ELF-1 (cell line): ENCODE results near the gene ZBTB20.

Experiments
- DNase-seq: peaks from one replicate; pipeline ENCODE4 v3.0.0-alpha.2; 2016; ENCODE audit warnings: low read depth, low spot score

Gene ZBTB20

DNA sequence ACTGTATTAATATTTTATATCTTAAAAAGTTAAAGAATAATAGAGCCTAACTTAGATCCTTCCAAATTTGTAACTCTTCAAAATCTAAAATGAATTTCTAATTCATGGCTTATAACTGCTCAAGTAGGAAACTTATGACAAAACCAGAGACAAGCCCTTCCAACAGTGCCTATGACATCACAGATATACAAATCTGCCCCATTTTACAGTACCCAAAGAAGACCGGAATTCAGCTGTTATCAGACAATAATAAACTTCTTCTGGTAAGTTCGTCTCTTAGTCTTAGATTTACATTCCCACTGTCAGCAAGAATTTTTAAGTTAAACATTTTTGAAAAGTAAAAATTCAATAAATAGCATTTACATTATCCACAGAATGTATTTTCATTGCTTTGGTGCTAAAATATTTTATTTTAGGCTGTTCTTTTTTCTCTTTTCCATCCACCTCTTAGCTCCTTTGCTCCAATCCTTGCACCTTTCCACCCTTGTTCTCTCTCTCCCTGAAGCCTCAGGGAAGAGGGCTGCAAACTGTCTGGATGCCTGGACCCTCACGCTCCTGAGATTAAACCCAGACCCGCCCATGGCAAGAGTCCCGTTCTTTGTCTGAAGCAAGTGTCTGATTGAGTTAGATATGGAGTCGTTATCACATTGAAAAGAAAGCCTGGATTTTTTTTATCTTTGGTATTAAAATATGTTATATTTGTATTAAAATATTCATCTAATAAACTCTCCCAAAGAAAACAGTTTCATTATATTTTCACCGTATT, 312.7 kb downstream of the ZBTB20 start:
- DNase-seq, result no peak

DNA sequence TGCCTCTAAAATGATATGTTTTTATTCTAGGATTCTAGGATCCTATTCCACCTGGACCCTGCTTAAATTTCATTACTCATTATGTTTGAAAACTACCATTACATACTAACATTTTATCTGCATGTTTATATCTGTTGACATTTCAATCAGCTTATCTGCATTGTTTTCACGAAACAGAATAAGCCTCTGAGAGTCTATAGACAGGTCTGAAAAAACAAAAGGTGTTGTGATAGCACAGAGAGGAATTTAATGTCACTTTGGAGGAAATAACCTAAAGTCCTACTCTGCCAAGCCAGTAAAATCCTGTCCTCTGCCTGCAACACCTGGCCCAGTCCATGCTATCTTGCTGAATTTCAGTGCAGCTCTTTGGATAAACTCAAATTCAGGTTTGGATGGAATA, 315.2 kb downstream of the ZBTB20 start:
- no peak for DNase-seq

DNA sequence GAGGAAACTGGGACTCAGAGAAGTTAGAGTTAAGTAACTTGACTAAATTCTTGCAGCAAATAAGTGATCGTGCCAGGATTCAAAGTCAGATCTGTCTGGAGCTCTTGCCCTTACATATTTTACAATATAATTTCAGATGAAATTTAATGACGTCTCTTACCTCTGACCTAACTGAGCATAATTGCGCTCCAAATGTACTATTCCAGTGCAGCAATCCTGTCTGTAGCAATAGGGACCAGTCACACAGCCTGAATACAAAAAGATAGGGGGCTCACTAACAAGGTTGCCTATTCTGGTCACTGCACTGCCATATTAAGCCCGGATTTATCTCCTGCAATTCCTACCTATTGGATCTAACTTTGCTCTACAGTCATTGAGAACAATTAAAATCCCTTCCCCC, 316.4 kb downstream of the ZBTB20 start:
- DNase-seq, result no peak

DNA sequence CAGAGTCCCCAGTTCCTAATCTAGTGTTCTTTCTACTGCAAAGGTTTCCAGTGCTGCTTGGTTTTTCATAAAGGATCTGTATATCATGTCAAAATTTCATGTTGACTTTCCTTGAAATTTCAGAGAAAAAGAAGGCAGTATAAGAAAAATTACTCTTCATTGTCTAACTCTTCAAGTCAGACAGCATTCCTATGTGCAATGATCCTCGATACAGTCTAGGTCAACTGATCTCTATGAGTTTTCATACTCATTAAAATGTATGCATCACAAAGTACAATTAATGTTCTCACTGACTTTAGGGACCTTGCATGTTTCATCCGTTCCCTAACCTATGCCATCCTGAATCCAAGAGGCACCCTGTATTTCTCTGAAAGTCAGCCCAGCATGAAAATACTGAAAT, 317.3 kb downstream of the ZBTB20 start:
- no peak for DNase-seq

DNA sequence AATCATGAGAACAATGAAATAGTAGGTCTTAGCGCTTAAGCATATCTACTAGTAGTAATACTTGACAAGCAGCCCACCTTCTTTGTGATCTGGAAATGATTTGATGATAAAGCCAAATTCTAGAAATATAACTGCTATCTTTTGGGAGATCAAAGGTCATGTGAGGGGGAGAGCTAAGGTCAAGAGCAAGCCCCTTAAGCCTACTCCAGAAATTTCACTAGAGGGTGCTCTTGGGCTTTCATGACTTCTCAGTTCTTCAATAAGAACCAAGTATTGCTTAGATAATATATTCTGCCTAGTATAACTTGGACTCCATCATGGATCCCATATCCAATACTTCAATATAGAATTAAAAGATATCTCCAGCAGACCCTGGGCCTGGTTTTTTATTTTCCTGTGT, 319.6 kb downstream of the ZBTB20 start:
- DNase-seq, result peak; percentile 40

DNA sequence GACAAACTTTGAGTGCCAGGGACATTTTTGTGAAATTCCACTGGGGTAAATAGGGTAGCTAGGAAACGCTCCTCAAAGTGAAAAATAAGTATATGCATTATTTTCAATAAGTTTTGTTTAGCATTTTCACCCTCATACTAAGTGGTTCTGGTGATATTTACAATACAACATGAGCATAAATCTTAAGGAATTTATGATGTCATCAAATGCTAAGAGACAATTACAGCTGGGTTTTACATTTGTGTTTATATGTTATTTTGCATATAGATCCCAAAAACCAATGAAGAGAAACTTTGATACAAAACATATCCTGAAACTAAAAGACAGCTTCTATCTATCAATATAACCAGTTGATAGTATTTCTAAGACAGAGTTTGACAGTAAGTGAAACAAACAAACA, 323.1 kb downstream of the ZBTB20 start:
- DNase-seq, result no peak

DNA sequence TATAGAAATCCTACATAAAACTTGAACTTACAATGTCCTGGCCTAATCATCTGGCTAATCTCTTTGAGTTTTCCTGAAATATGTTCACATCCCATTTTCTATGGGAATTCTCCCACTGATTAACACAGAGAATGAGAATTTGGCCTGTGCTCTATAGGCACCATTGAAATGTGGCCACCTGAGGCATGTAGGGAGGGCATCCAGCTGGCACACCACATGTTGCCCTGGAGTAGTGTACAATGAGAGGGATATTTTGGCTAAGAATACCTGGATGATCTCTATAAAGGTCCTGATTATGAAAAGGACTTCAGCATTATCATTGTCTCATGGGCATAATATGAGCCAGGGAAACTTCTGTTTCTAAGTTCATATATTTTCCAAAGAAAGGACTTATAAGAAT, 324.0 kb downstream of the ZBTB20 start:
- no peak for DNase-seq

DNA sequence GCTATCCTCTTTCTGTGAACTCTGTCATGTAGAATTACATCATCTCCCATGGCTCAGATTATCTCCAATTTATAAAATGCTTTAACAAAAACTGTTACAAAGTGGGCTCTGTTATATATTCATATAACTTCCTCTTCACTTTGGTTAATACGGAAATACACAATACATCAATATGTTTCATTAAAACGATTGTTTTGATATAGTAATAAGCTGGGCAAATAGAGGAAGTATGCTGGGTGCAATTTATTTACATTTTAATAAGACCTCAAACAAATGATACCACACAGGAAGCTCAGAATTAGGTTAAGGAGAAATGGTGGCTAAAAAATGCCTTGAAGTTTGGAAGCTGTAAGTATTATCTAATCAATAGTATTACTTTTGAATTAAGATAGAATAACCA, 331.0 kb downstream of the ZBTB20 start:
- DNase-seq, result no peak

DNA sequence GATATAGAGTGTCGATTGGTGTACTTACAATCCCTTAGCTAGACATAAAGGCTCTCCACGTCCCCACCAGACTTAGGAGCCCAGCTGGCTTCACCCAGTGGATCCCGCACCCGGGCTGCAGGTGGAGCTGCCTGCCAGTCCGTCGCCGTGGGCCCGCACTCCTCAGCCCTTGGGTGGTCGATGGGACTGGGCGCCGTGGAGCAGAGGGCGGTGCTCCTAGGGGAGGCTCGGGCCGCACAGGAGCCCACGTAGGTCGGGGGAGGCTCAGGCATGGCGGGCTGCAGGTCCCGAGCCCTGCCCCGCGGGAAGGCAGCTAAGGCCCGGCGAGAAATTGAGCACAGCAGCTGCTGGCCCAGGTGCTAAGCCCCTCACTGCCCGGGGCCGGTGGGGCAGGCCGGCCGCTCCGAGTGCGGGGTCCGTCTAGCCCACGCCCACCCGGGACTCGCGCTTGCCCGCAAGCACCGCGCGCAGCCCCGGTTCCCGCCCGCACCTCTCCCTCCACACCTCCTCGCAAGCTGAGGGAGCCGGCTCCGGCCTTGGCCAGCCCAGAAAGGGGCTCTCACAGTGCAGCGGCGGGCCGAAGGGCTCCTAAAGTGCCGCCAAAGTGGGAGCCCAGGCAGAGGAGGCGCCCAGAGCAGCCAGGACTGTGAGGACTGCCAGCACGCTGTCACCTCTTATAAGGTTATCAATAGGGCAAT, 334.4 kb downstream of the ZBTB20 start:
- DNase-seq, result peak; percentile 5

DNA sequence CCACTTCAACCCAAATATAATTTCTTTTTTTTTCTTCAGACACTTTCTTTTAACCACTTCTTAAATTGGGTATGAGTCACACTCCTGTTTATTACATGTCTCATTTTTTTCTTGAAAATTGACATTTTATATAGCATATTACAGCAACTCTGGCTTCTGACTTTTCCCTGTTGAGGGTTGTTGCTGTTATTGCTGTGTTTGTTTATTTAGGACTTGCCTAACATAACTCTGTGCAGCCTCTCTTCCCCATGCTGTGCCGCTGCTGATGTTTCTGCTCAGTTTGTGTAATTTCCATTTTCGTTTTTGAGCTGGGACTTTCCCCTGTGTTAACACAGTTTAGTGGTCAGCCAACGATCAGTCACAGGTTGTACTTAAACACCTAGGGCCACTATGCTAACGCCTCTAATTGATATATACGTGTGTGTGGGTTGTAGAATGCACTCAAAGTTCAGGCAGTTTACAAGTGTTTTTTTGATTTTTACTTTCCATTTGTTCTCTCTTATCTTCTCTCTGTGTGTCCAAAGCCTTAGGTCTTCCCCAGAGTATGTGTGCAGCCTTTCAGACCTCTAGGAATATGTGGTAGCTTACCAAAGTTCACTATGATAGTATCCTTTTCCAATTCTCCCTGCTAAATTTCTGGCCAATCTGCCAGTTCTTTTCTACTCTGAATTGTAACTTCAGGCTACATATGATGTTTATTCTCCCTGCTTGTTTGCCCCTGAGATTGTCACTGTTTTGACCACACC, 337.2 kb downstream of the ZBTB20 start:
- no peak for DNase-seq

DNA sequence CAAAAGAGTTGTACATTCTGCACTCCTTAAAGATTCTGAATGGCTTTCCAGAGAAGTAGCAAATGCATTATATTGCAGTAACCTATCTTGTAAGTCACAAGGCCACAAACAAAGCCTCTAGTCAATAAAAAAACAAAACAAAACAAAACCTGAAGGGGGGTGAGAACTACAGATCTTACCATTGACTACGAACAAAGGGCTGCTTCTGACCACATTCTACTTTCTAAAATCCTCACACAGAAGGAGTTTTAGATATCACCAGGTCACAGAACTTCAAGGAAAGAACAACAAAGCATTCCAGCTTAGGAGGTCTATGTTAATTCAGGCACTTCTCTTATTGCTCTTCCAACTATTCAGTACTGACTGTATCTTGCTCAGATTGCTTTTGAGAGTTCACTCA, 343.0 kb downstream of the ZBTB20 start:
- peak; percentile 1 for DNase-seq

DNA sequence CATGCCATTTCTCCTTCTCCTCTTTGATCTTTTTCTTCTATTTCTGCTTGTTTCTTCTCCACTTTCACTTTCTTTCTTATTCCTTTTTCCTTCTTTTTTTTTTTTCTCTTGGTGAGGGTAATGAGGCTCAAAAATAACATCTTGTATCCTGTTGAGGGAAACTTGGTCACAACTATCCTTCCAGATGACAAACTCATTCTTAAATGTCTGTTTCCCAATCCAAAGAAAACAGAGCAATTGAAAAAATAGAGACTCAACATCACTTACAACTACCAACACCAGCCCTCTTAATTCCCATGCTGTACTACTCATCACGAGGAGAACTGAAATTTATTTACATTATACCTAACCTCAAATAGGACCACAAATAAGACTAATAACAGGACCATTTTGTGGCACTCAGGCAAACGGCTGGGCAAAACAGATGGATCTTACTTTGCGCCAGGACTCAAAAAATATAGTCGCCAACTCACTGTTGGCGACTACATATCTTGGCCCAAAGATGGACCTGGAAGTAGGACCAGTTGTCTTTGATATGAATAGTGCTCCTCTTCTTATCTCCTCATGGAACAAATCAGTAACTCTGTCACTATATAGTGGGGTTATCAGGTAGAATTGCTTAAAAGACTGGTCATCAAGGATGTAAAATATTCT, 343.9 kb downstream of the ZBTB20 start:
- DNase-seq, result no peak

DNA sequence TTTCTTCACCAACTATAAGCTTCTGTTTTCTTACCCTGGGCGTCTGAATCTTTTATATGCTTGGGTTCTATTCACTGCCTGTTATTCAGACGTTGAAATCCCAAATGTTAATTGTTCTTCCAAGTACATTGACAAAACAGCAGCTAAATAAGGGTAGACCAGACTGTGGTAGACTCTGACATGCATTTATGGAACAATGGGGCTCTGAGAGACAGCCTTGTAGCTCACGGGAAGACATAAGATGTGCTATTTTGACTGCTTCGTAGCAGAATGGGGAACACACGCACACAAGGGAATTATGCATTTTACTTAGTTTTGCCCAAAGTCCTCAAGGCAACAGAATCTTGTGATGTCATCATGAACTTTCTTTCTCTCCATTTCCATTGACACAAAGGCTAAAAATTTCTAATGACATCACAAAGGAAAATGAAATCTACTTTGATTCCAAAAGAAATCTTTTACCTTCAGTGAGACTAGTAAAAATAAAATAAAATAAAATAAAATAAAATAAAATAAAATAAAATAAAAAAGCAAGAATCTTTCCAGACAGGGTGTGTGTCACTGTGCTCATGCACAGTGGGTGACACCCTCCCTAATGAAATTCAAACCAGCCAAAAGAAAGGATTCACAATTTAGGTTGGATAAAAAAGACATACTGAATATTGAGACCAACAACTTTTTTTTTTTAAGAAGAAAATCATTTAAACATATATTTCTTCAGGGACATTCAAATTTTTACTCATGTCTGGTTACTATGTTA, 346.6 kb downstream of the ZBTB20 start:
- no peak for DNase-seq

DNA sequence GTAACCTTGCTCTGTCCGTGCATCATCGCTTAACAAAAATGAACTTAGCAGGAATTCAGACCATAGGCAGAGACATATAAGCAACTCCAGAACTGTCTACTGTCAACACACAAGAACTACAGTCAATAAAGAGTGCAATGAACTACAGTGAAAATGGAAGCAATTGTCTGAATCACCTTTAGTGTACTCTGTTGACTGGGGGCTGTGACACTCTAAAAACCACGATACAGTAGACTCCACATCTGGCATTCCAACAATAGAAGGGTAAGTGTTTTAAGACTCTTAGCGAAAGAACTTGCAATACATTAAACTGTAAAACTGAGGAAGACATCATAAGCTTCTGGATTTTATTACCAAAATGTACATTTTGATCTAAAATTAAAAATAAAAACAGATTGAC, 347.3 kb downstream of the ZBTB20 start:
- no peak for DNase-seq

DNA sequence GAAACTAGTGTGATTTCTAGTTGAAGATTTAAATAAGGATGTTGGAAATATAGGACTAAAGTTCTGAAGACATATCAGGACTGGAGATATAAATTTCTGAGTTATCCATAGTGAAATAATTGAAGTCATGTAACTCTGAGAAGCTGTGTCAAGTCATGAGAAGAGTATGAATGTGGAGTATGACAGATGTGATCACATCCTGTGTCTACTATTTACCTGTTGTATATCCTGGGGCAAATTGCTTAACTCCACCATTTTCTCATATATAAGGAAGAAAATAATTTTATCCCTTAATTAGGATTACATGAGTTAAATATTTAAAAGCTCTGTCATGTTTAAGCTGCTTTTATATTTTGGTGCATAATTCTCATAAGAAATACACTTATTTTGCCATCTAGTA, 350.3 kb downstream of the ZBTB20 start:
- no peak for DNase-seq

DNA sequence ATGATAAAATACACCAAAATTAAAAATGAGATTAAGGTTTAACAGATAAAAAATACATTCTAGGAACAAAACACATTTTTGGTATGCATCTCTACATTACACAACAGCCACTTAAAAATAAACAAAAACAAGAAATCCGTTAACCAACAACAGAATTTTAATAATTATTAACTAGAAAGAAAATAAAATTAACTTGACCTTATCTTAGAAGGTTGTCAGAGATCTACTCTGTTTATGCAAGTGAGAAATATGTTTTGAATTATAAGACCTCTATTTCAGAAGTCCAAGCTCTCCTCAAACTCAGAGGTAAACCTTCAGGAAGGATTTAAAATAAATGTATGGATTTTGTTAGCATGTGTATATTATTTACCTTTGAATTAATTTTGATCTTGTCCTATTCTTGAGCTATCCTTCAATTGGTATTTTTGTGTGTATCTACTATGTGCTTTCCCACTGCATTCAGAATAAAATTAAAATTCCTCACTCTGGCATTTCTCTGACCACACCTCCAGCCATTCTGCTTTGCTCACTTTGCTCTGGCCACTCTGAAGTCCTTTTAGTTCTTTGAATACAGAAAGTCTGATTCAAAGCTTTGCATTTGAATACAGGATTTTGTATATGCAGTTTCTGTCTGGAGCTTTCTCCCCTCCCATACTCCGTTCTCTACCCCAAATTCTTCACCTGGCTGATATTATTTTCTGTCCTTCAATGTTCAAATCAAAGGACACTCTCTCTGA, 352.0 kb downstream of the ZBTB20 start:
- DNase-seq, result no peak

DNA sequence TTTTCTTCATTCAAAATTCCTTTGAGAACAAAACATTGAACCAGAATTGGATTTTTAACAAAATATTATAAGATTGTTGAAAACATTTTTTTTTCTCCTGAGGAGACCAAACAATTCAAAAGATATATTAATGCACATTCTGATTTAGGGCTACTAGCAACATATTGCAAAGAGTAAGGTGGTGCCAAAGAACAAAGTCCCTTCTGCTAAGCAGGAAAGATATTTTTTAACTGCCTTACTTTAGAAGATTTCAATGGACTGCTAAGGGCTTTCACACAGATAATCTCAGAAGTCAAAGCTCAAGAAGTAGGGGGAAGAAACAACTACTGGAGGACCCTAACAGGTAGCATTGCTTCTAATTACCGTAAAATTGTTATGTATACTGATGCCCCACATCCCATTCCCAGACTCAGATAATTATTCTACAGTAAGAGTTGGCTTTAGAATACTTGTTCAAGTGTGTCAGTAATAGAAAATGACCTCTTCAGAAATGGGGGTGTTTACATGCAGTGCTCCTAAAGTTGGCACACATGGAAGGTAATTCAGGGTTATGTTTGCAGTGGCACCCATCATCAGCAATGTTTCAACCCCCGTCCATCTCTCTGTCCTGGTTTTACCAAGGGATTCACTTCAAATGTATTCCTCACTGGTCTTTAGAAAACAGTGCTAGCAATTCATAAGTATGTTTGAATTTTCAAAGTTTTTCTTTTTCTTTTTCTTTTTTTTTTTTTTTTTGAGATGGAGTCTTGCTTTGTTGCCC, 354.7 kb downstream of the ZBTB20 start:
- no peak for DNase-seq

DNA sequence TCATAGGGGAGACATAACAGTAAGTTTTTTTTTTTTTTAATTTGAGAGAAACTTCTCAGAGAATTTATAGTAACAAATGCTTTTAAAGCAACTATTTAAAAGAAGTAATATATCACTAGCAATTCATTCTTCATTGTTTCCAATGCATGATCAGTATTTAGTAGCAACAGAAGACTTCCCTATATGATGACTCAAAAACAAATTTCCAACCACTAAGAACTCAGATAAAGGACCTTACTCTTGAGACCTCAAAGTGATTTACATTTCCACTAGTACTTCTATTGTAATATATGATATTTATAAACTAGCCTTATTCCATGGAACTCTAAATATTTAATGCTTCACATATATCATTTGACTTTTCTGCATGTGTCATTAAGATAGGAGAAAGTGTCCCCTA, 356.3 kb downstream of the ZBTB20 start:
- no peak for DNase-seq

DNA sequence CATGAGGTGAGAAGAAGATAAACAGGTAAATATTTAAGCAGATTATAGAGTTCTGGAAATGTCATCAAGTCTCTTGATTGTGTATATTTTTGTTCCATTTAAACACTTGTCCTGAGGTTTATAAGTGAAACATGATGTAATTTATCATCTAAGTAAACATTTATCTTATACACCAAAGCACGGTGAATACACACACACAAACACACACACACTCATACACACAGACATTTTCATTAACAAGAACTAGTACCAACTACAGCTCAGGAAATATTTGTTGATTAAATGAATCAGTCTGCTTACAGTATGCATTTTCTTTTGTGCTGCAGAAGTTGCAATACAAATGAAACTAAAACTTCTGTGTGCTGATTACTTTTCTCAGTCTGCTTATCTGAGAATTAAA, 357.3 kb downstream of the ZBTB20 start:
- no peak for DNase-seq

DNA sequence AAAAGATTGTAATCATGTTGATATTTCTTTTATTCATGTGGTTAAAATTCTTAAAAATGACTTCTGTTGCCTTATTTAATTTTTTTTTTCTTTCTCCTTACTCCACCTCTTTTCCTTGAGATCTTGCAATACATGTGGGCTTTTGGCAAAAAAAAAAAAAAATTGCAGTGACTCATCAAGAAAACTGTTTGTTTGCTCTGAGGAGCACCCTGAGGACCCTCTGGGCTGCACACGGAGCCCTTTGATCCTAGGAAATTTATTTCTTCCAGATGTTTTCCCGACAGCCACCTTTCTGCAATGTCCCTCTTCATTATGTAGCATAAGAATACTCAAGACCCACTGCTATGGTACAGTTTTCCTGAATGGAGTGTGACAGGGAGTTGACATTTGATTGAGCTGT, 371.7 kb downstream of the ZBTB20 start:
- no peak for DNase-seq
